Upper lobe of right lung (tissue), 1 donor: Measurements from ENCODE around the gene DNAH3. TPM values are rescaled to one million over a fixed set of nuclear protein-coding genes. Genes with fewer than 3 reads are reported as not detected.

Source experiments
- ATAC-seq: fragments of 200-7000 bp; cut with Tn5 transposase; one replicate; pipeline ENCODE4 v1.9.1; 2020; ENCODE audit warnings: mild to moderate bottlenecking, moderate library complexity
- DNase-seq: peaks from one replicate; pipeline ENCODE4 v3.0.0-alpha.2; 2020
- H3K27ac ChIP-seq: fragments of 200-600 bp; one replicate; pipeline ENCODE4 v1.8.0; 2022
- H3K27me3 ChIP-seq: fragments of 200-600 bp; one replicate; pipeline ENCODE4 v1.8.0; 2022; ENCODE audit warnings: mild to moderate bottlenecking
- H3K36me3 ChIP-seq: fragments of 200-600 bp; one replicate; pipeline ENCODE4 v1.8.0; 2022
- H3K4me1 ChIP-seq: fragments of 200-600 bp; one replicate; pipeline ENCODE4 v1.8.0; 2022
- H3K4me3 ChIP-seq: fragments of 200-600 bp; one replicate; pipeline ENCODE4 v1.8.0; 2022; ENCODE audit warnings: mild to moderate bottlenecking
- H3K9me3 ChIP-seq: fragments of 200-600 bp; one replicate; pipeline ENCODE4 v1.8.0; 2022
- intact Hi-C: fragments of 100-400 bp; cut with DNase I; formaldehyde crosslinking; loops from one replicate; pipeline ENCODE4 v1.11.0; 2022
- total RNA-seq: library from RNA; stranded (reverse); fragmentation: NEBNext Ultra II Directional; extraction: Animal tissue kit (Norgen Biotek cat#: 25700); gene quantifications from one replicate; pipeline ENCODE4 v1.2.1, GENCODE V29; 2021
- TF ChIP-seq, protein P1 (sequence below): fragments of 200-600 bp; IDR thresholded peaks from one replicate; pipeline ENCODE4 v1.8.0; 2022; ENCODE audit warnings: antibody characterized with exemption
- donor health status: DM: no; HTN: yes; CAD: no; lungs with severe emphysema.

Gene DNAH3
- total RNA-seq, 1 donor from 2014 or later, result 0.06 TPM

GRCh38 chr16:20899071-20899470 is 251.6 kb downstream of the DNAH3 start:
- DNase-seq (no peak), ATAC-seq (no peak)
- no peaks in the 10 kb centered on the region for H3K9me3 ChIP-seq
- H3K27ac ChIP-seq, result peak overlapping the region; percentile 98
- intact Hi-C loops, result no loop called here
- TF ChIP-seq, protein P1, sequence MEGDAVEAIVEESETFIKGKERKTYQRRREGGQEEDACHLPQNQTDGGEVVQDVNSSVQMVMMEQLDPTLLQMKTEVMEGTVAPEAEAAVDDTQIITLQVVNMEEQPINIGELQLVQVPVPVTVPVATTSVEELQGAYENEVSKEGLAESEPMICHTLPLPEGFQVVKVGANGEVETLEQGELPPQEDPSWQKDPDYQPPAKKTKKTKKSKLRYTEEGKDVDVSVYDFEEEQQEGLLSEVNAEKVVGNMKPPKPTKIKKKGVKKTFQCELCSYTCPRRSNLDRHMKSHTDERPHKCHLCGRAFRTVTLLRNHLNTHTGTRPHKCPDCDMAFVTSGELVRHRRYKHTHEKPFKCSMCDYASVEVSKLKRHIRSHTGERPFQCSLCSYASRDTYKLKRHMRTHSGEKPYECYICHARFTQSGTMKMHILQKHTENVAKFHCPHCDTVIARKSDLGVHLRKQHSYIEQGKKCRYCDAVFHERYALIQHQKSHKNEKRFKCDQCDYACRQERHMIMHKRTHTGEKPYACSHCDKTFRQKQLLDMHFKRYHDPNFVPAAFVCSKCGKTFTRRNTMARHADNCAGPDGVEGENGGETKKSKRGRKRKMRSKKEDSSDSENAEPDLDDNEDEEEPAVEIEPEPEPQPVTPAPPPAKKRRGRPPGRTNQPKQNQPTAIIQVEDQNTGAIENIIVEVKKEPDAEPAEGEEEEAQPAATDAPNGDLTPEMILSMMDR, result no peak
- peak overlapping the region; percentile 91 for H3K4me3 ChIP-seq
- H3K36me3 ChIP-seq, result peaks cover 8% of the 10 kb centered on the region
- H3K4me1 ChIP-seq, result peaks cover 49% of the 10 kb centered on the region
- no peaks in the 10 kb centered on the region for H3K27me3 ChIP-seq

DNA sequence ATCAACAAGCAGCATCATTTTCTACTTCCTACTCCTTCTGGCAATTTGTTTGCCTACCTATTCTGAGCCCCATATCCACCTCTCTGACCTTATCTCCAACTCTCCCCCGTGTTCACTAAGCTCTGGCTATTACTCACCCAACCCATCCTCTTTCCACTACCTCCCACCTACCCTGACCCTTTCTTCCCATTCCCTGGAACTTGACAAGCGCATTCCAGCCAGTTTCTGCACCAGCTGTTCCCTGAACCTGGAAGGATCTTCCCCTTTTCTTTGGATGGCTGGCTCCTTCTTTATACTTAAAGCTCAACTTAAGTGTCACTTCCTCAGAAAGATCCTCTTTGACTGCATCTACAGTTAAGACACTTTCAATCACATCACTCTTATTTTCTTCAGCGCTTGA is 252.7 kb downstream of the DNAH3 start:
- peaks cover 37% of the 10 kb centered on the region for H3K4me1 ChIP-seq
- peak overlapping the region; percentile 91 for H3K4me3 ChIP-seq
- DNase-seq (no peak), ATAC-seq (no peak)
- intact Hi-C loops, result no loop called here
- no peaks in the 10 kb centered on the region for H3K9me3 ChIP-seq
- H3K36me3 ChIP-seq, result peaks cover 19% of the 10 kb centered on the region
- H3K27me3 ChIP-seq, result no peaks in the 10 kb centered on the region
- TF ChIP-seq, protein P1, result no peak
- no peak overlapping the region for H3K27ac ChIP-seq

DNA sequence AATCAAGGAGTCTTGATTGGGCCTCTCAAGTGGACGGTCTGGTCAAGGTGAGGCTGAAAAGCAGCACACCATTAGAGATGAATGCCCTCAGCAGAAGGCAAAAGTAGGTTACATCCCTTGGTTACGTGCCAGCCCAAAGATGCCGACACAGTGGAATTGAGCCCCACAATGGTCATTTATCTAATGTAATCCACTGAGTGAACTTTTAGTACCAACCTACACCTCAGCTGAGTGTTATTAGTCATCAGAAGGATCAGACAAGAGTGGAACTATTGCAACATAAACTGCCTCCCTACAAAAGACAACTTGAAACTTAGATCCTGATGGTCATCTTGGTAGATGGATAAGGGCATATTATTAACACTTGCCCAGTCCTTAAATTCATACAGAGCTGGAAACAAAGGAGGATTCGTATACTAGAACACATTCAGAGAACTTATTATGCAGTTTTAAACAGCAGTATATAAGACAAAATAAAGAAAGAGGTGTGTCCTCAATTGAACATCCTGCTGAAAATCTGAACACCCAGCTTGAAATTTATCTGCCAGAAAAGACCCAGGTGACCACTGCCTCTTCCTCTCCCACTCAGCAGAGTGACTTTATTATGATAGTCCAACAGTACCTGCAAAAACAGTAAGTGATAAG is 253.3 kb downstream of the DNAH3 start:
- intact Hi-C loops, result no loop called here
- no peak overlapping the region for H3K27ac ChIP-seq
- H3K4me3 ChIP-seq, result peak overlapping the region; percentile 91

GRCh38 chr16:20894388-20894787 is 256.3 kb downstream of the DNAH3 start:
- H3K27me3 ChIP-seq, result no peaks in the 10 kb centered on the region
- DNase-seq (no peak), ATAC-seq (no peak)
- H3K4me1 ChIP-seq, result peaks cover 37% of the 10 kb centered on the region
- TF ChIP-seq, protein P1, result no peak
- peaks cover 36% of the 10 kb centered on the region for H3K36me3 ChIP-seq
- no peaks in the 10 kb centered on the region for H3K9me3 ChIP-seq
- H3K27ac ChIP-seq, result no peak overlapping the region
- intact Hi-C loops, result no loop called here
- H3K4me3 ChIP-seq, result no peak overlapping the region

More for the DNA sequence above, 253.3 kb downstream of the DNAH3 start:
- H3K36me3 ChIP-seq, result peaks cover 24% of the 10 kb centered on the region
- DNase-seq (no peak), ATAC-seq (no peak)
- peaks cover 32% of the 10 kb centered on the region for H3K4me1 ChIP-seq
- H3K27me3 ChIP-seq, result no peaks in the 10 kb centered on the region
- H3K9me3 ChIP-seq, result no peaks in the 10 kb centered on the region
- TF ChIP-seq, protein P1, result no peak

- H3K4me3 ChIP-seq, result no peak overlapping the region
- ATAC-seq (peak; percentile 71), DNase-seq (no peak)
- H3K27me3 ChIP-seq, result no peaks in the 10 kb centered on the region
- no peaks in the 10 kb centered on the region for H3K9me3 ChIP-seq
- peaks cover 28% of the 10 kb centered on the region for H3K36me3 ChIP-seq
- H3K4me1 ChIP-seq, result peaks cover 24% of the 10 kb centered on the region
- intact Hi-C loops, result no loop called here
- H3K27ac ChIP-seq, result peak overlapping the region; percentile 18
- TF ChIP-seq, protein P1, result no peak
These were observed 260.9 kb downstream of the DNAH3 start for GRCh38 chr16:20889625-20890275.
